ENCODE measurements around the gene FANK1. TPM values are rescaled to one million over a fixed set of nuclear protein-coding genes. Genes with fewer than 3 reads are reported as not detected.

FANK1 gene
- total RNA-seq, 1 donor from 2014 or later, result 0.30 TPM

DNA sequence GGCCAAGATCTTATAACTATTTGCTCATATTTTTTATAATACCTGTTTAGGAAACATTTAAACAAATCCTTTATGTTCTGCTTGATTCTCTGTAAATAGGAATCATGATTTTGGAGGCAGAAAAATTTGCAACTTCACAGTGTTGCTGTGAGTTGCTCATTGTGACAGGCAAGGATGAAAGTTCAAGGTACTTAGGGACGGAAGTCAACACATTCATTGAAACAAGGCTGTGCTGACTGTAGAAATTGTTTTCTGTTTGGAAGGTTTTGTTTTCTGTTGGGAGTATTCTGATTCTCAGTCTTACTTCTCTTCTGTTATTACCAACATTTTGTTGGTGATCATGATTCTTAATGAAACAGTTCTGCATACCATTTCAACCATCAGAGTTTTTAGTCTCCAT is 54.9 kb downstream of the FANK1 start:
- no peak overlapping the region for H3K4me3 ChIP-seq
- DNase-seq, result no peak
- TF ChIP-seq, protein P1, sequence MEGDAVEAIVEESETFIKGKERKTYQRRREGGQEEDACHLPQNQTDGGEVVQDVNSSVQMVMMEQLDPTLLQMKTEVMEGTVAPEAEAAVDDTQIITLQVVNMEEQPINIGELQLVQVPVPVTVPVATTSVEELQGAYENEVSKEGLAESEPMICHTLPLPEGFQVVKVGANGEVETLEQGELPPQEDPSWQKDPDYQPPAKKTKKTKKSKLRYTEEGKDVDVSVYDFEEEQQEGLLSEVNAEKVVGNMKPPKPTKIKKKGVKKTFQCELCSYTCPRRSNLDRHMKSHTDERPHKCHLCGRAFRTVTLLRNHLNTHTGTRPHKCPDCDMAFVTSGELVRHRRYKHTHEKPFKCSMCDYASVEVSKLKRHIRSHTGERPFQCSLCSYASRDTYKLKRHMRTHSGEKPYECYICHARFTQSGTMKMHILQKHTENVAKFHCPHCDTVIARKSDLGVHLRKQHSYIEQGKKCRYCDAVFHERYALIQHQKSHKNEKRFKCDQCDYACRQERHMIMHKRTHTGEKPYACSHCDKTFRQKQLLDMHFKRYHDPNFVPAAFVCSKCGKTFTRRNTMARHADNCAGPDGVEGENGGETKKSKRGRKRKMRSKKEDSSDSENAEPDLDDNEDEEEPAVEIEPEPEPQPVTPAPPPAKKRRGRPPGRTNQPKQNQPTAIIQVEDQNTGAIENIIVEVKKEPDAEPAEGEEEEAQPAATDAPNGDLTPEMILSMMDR (IDR thresholded peaks at IDR 0.05; ENCODE audit: borderline replicate concordance), result no peak
- H3K4me1 ChIP-seq, result no peaks in the 10 kb centered on the region
- intact Hi-C loops (cut with micrococcal nuclease), result no loop called here
- no peak overlapping the region for H3K27ac ChIP-seq (replicated peaks)
- H3K36me3 ChIP-seq, result no peaks in the 10 kb centered on the region
- H3K9me3 ChIP-seq (replicated peaks), result peaks cover 50% of the 10 kb centered on the region
- H3K27me3 ChIP-seq (ENCODE audit: low read depth), result no peaks in the 10 kb centered on the region

DNA sequence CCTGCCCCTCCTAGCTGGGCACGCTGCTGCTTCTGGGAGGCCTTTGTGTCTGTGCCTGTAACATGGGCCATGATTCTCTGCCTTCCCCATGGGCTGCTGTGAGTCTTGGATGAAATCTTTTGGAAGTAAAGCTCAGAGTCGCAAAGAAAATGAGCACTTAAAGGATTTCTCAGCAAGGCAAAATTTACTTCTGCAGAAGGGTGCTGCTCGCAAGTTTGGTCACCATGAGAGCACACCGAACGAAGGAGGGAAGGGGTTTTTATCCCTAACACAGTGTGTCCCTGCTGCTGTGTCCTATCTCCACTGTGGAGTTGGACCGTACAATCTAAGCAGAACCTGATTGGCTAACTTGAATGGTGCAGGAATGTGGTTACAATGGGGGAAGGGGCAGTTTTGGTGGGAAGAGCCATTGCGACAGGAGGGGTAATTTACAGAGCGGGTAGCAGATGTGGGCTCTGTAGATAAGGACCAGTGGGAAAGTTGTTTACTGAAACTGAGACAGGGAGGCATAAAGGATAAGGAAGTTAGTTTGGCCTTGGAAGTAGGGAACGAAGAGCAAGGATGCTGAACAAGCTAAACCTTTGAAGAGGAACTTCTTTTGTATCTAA is 57.5 kb downstream of the FANK1 start:
- no peak for DNase-seq
- peaks cover 50% of the 10 kb centered on the region for H3K9me3 ChIP-seq (replicated peaks)
- H3K4me3 ChIP-seq, result no peak overlapping the region
- H3K27me3 ChIP-seq (ENCODE audit: low read depth), result no peaks in the 10 kb centered on the region
- no peak overlapping the region for H3K27ac ChIP-seq (replicated peaks)
- H3K36me3 ChIP-seq, result no peaks in the 10 kb centered on the region
- no peaks in the 10 kb centered on the region for H3K4me1 ChIP-seq
- TF ChIP-seq, protein P1 (IDR thresholded peaks at IDR 0.05; ENCODE audit: borderline replicate concordance), result no peak
- intact Hi-C loops (cut with micrococcal nuclease), result no loop called here

DNA sequence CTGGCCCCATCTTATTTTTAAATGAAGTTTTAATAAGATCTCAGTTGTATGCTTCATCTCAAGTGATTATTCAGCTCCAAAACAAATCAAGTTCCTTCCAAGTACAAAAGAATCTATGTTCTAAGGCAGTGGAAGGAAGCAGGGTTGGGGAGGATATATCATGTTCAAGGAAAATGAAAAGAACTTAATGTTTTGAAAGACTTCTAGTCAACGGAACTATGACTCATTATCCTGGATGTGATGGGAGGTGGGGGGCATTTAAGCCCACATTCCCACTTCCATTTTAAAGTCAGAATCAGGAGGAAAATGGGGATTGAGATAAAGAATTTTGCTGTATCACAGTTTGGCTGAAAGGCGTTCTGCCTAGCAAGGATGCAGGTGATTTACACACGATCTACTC is 59.4 kb downstream of the FANK1 start:
- no peak for DNase-seq
- Histone ChIP-seq H3K27me3 (ENCODE audit: low read depth) (no peaks in the 10 kb centered on the region), H3K4me3 (no peak overlapping the region), H3K36me3 (no peaks in the 10 kb centered on the region), H3K4me1 (no peaks in the 10 kb centered on the region), H3K27ac (replicated peaks) (no peak overlapping the region), H3K9me3 (replicated peaks) (peaks cover 46% of the 10 kb centered on the region)
- TF ChIP-seq, protein P1 (IDR thresholded peaks at IDR 0.05; ENCODE audit: borderline replicate concordance), result no peak
- intact Hi-C loops (cut with micrococcal nuclease), result no loop called here

DNA sequence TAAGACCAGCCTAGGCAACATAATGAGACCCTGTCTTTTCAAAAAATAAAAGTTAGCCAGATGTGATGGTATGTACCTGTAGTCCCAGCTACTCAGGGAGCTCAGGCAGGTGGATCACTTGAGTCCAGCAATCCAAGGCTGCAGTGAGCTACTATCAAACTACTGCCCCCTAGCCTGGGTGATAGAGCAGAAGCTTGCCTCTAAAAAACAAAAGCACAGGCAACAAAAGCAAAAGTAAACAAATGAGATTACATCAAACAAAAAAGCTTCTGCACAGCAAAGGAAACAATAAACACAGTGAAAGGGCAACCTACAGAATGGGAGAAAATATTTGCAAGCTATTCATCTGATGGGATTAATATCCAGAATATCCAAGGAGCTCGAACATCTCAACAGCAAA is 65.4 kb downstream of the FANK1 start:
- Histone ChIP-seq H3K4me1 (no peaks in the 10 kb centered on the region), H3K4me3 (no peak overlapping the region), H3K9me3 (replicated peaks) (no peaks in the 10 kb centered on the region), H3K27me3 (ENCODE audit: low read depth) (no peaks in the 10 kb centered on the region), H3K36me3 (no peaks in the 10 kb centered on the region), H3K27ac (replicated peaks) (no peak overlapping the region)
- TF ChIP-seq, protein P1 (IDR thresholded peaks at IDR 0.05; ENCODE audit: borderline replicate concordance), result no peak
- intact Hi-C loops (cut with micrococcal nuclease), result no loop called here
- DNase-seq, result no peak

DNA sequence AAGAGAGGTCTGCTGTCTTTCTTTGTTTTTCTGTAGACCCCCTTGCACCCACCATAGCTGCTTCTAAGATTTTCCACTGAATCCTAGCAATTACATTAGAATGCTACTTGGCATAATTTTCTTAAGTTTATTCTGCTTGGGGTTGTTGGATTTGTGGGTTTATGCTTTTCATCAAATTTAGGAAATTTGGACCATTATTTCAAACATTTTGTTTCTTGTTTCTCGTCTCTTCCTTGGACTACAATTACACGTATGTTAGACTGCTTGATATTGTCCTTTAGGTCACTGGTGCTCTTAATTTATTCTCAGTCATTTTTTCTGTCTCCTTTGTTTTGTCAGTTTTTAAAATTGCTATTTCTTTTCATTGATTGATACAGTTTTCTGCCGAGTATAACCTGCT is 65.8 kb downstream of the FANK1 start:
- Histone ChIP-seq H3K36me3 (no peaks in the 10 kb centered on the region), H3K9me3 (replicated peaks) (no peaks in the 10 kb centered on the region), H3K27ac (replicated peaks) (no peak overlapping the region), H3K27me3 (ENCODE audit: low read depth) (no peaks in the 10 kb centered on the region), H3K4me3 (no peak overlapping the region), H3K4me1 (no peaks in the 10 kb centered on the region)
- intact Hi-C loops (cut with micrococcal nuclease), result no loop called here
- TF ChIP-seq, protein P1 (IDR thresholded peaks at IDR 0.05; ENCODE audit: borderline replicate concordance), result no peak
- DNase-seq, result no peak

All from left ventricle myocardium inferior (tissue), 1 donor.